HCT116 (cell line): ENCODE measurements around the gene PFKFB3. TPM values are rescaled to one million over a fixed set of nuclear protein-coding genes. Genes with fewer than 3 reads are reported as not detected.

ENCODE experiments used
- ATAC-seq: fragments of 200-7000 bp; cut with Tn5 transposase; 2 replicates; pipeline ENCODE4 v1.9.1; 2020; ENCODE audit warnings: mild to moderate bottlenecking, moderate library complexity
- BruUV-seq: library from RNA; stranded (reverse); fragments of 400-500 nt; replicated peaks from 2 replicates; lab custom pipeline; 2021; lab: Mats Ljungman, UMichigan
- CTCF ChIA-PET: fragments of 300-600 bp; sonication (Branson Sonifier 250); formaldehyde crosslinking; loops from one replicate; lab custom pipeline; 2021; ENCODE audit warnings: antibody characterized with exemption; lab: Charles Lee
- POLR2A ChIA-PET: fragments of 300-600, 350-600 bp; sonication (Branson Sonifier 250); formaldehyde crosslinking; loops from one replicate; lab custom pipeline; 2021; ENCODE audit warnings: antibody characterized with exemption; lab: Charles Lee
- RAD21 ChIA-PET, 2 experiments: fragments of 300-600 bp; sonication (Branson Sonifier 250); formaldehyde crosslinking; loops; one replicate each; lab custom pipeline; 2023; ENCODE audit warnings: low total read pairs in 2 of 2; ENCODE audit not compliant: uncharacterized antibody in 2 of 2, unreplicated experiment in 2 of 2, low non-redundant PET in 1 of 2; lab: Charles Lee
- DNase-seq: peaks from one replicate; pipeline ENCODE4 v3.0.0-alpha.2; 2010; ENCODE audit warnings: low read depth, low spot score
- H2AFZ ChIP-seq: fragments of 200-600 bp; shearing (Covaris generic), sonication (generic); 2 replicates; pipeline ENCODE4 v1.6.1; 2017; ENCODE audit warnings: low read depth, mixed run types, mixed read lengths, antibody characterized with exemption, low read length; ENCODE audit not compliant: poor library complexity, severe bottlenecking
- H3K27ac ChIP-seq: 2 replicates; pipeline ENCODE4 v1.5.1; 2012; ENCODE audit warnings: low read depth, low read length
- H3K27me3 ChIP-seq: fragments of 200-600 bp; sonication (generic); 2 replicates; pipeline ENCODE4 v1.6.1; 2016; ENCODE audit warnings: mixed run types, low read length, mixed read lengths; ENCODE audit not compliant: insufficient read depth
- H3K36me3 ChIP-seq, 2 experiments: fragments of 200-500 bp in 1 of 2; fragments of 200-600 bp in 1 of 2; sonication (Bioruptor generic) in 1 of 2; sonication (generic) in 1 of 2; 2 replicates each; pipeline versions ENCODE4 v1.5.1 to v1.6.1; 2014 to 2016; ENCODE audit warnings: low read length in 2 of 2, inconsistent platforms in 1 of 2, mixed read lengths in 1 of 2, mixed run types in 1 of 2; ENCODE audit not compliant: insufficient read depth in 2 of 2, control insufficient read depth in 1 of 2
- H3K4me1 ChIP-seq, 2 experiments: fragments of 200-600 bp in 1 of 2; sonication (generic) in 1 of 2; 2 replicates each; pipeline versions ENCODE4 v1.5.1 to v1.6.1; 2012 to 2017; ENCODE audit warnings: low read length in 2 of 2, inconsistent platforms in 1 of 2, mild to moderate bottlenecking in 1 of 2, mixed read lengths in 1 of 2, mixed run types in 1 of 2, moderate library complexity in 1 of 2; ENCODE audit not compliant: insufficient read depth in 2 of 2, control insufficient read depth in 1 of 2
- H3K4me2 ChIP-seq: fragments of 200-600 bp; sonication (generic); 2 replicates; pipeline ENCODE4 v1.6.1; 2017; ENCODE audit warnings: mixed run types, low read length, mixed read lengths
- H3K4me3 ChIP-seq, 2 experiments: fragments of 200-600 bp in 1 of 2; sonication (generic) in 1 of 2; replicated peaks in 1 of 2; 2 replicates each; pipeline ENCODE4 v1.5.1; 2011 to 2016; ENCODE audit warnings: low read length in 2 of 2, control low read depth in 1 of 2, low read depth in 1 of 2, mild to moderate bottlenecking in 1 of 2, mixed read lengths in 1 of 2, mixed run types in 1 of 2
- H3K79me2 ChIP-seq: fragments of 200-600 bp; sonication (generic); 2 replicates; pipeline ENCODE4 v1.6.1; 2017; ENCODE audit warnings: mild to moderate bottlenecking, mixed run types, low read length, moderate library complexity, mixed read lengths; ENCODE audit not compliant: insufficient read depth
- H3K9ac ChIP-seq: fragments of 200-600 bp; sonication (generic); 2 replicates; pipeline ENCODE4 v1.6.1; 2016; ENCODE audit warnings: low read length, mixed read lengths
- H3K9me2 ChIP-seq: fragments of 200-600 bp; sonication (generic), shearing (Covaris generic); 2 replicates; pipeline ENCODE4 v1.6.1; 2017; ENCODE audit warnings: mixed run types, mild to moderate bottlenecking, moderate library complexity; ENCODE audit not compliant: insufficient read depth
- H3K9me3 ChIP-seq, 2 experiments: fragments of 200-500 bp in 1 of 2; fragments of 200-600 bp in 1 of 2; sonication (Bioruptor generic) in 1 of 2; sonication (generic) in 1 of 2; 2 replicates each; pipeline ENCODE4 v1.6.1; 2014 to 2017; ENCODE audit warnings: low read length in 2 of 2, mixed read lengths in 2 of 2, inconsistent platforms in 1 of 2, low read depth in 1 of 2, mild to moderate bottlenecking in 1 of 2, mixed run types in 1 of 2, moderate library complexity in 1 of 2; ENCODE audit not compliant: control insufficient read depth in 1 of 2, insufficient read depth in 1 of 2
- H4K20me1 ChIP-seq: fragments of 200-600 bp; sonication (generic), shearing (Covaris generic); 2 replicates; pipeline ENCODE4 v1.6.1; 2017; ENCODE audit warnings: mixed run types, mild to moderate bottlenecking, moderate library complexity; ENCODE audit not compliant: insufficient read depth
- ATF3 ChIP-seq: IDR thresholded peaks from 2 replicates; pipeline ENCODE4 v1.6.1; 2012
- CTCF ChIP-seq, 3 experiments: fragments of 200-600 bp in 1 of 3; sonication (generic) in 1 of 3; IDR thresholded peaks in 2 of 3; conservative IDR thresholded peaks in 1 of 3; 2 replicates each; pipeline ENCODE4 v1.5.1; 2012 to 2017; ENCODE audit warnings: low read depth in 2 of 3, low read length in 2 of 3, antibody characterized with exemption in 1 of 3, borderline replicate concordance in 1 of 3, control low read depth in 1 of 3, mild to moderate bottlenecking in 1 of 3, mixed read lengths in 1 of 3, mixed run types in 1 of 3, moderate library complexity in 1 of 3; ENCODE audit not compliant: insufficient read depth in 1 of 3
- EGR1 ChIP-seq: IDR thresholded peaks from 2 replicates; pipeline ENCODE4 v1.6.1; 2012; ENCODE audit warnings: low read depth
- ELF1 ChIP-seq: IDR thresholded peaks from 2 replicates; pipeline ENCODE4 v1.6.1; 2012; ENCODE audit warnings: low read depth, borderline replicate concordance
- EZH2 ChIP-seq: fragments of 200-600 bp; sonication (generic); IDR thresholded peaks from 2 replicates; pipeline ENCODE4 v1.6.1; 2017; ENCODE audit warnings: antibody characterized with exemption, mixed run types
- EZH2phosphoT487 ChIP-seq: fragments of 200-600 bp; IDR thresholded peaks from 2 replicates; pipeline ENCODE4 v1.6.1; 2018; ENCODE audit warnings: antibody characterized with exemption, borderline replicate concordance
- FOSL1 ChIP-seq: IDR thresholded peaks from 2 replicates; pipeline ENCODE4 v1.6.1; 2012; ENCODE audit warnings: low read depth
- JUND ChIP-seq: IDR thresholded peaks from 2 replicates; pipeline ENCODE4 v1.6.1; 2012
- MAX ChIP-seq: IDR thresholded peaks from 2 replicates; pipeline ENCODE4 v1.6.1; 2012
- POLR2AphosphoS5 ChIP-seq: IDR thresholded peaks from 2 replicates; pipeline ENCODE4 v1.6.1; 2011; ENCODE audit warnings: mild to moderate bottlenecking, low read depth, low read length, moderate library complexity
- RAD21 ChIP-seq: IDR thresholded peaks from 2 replicates; pipeline ENCODE4 v1.6.1; 2012; ENCODE audit warnings: low read depth, mild to moderate bottlenecking
- REST ChIP-seq: IDR thresholded peaks from 2 replicates; pipeline ENCODE4 v1.6.1; 2012; ENCODE audit warnings: low read depth
- SP1 ChIP-seq: IDR thresholded peaks from 2 replicates; pipeline ENCODE4 v1.6.1; 2012; ENCODE audit warnings: low read depth
- SRF ChIP-seq: IDR thresholded peaks from 2 replicates; pipeline ENCODE4 v1.6.1; 2012; ENCODE audit warnings: low read depth
- TCF7L2 ChIP-seq: IDR thresholded peaks from 2 replicates; pipeline ENCODE4 v1.7.0; 2011; ENCODE audit warnings: borderline replicate concordance, inconsistent platforms; ENCODE audit not compliant: insufficient read depth, insufficient read length; ENCODE audit errors: extremely low read depth
- YY1 ChIP-seq: IDR thresholded peaks from 2 replicates; pipeline ENCODE4 v1.6.1; 2011; ENCODE audit warnings: low read length, low read depth, moderate library complexity, mild to moderate bottlenecking; ENCODE audit not compliant: insufficient replicate concordance; ENCODE audit errors: extremely low read depth
- ZFX ChIP-seq: fragments of 450-650 bp; IDR thresholded peaks from 2 replicates; pipeline ENCODE4 v1.6.1; 2017
- ZNF274 ChIP-seq: fragments of 200-500 bp; sonication (Bioruptor generic); IDR thresholded peaks from 2 replicates; pipeline ENCODE4 v1.6.1; 2014; ENCODE audit warnings: mild to moderate bottlenecking, low read depth, low read length, inconsistent platforms
- intact Hi-C: fragments of 100-400 bp; cut with micrococcal nuclease; formaldehyde crosslinking; loops from 2 replicates; pipeline ENCODE4 v1.10.0; 2022
- total RNA-seq: library from RNA; stranded (reverse); gene quantifications from one replicate; pipeline ENCODE4 v1.2.1, GENCODE V29; 2021; ENCODE audit not compliant: unreplicated experiment

Gene PFKFB3
- total RNA-seq, 1 experiment from 2014 or later = 50.8 TPM

GRCh38 chr10:6187278-6187677 lies 15.5 kb upstream of the PFKFB3 start:
- ChIA-PET POLR2A (interaction anchor here (1.6 kb wide), 1 partner anchor 15 kb away, joined by 3 read pairs; the partner anchor contains the start of gene PFKFB3), CTCF (interaction anchor here (1.0 kb wide), 1 partner anchor 15 kb away, joined by 3 read pairs; the partner anchor contains the start of gene PFKFB3), RAD21 (no interaction called here)
- Histone ChIP-seq H3K4me3 (no peak overlapping the region), H3K27me3 (no peaks in the 10 kb centered on the region), H3K4me2 (no peak overlapping the region), H3K79me2 (peaks cover 14% of the 10 kb centered on the region), H3K4me1 (peaks cover 15 to 17% of the 10 kb centered on the region in 2 experiments), H3K36me3 (no peaks in the 10 kb centered on the region), H2AFZ (no peak overlapping the region), H3K9me3 (no peaks in the 10 kb centered on the region), H4K20me1 (no peaks in the 10 kb centered on the region), H3K9me2 (no peaks in the 10 kb centered on the region), H3K9ac (no peak overlapping the region), H3K27ac (no peak overlapping the region)
- BruUV-seq = no TSS peak
- DNase-seq (no peak), ATAC-seq (no peak)
- intact Hi-C loops = loop anchor here (5.0 kb wide), 1 partner anchor 215 kb away; no protein-coding TSS in a partner anchor
- TF ChIP-seq JUND (no peak), EZH2phosphoT487 (no peak), YY1 (no peak), RAD21 (no peak), CTCF (IDR thresholded peaks at IDR 0.05 in 2 of 3, conservative IDR thresholded peaks at IDR 0.05 in 1 of 3; ENCODE audit: borderline replicate concordance in 1 of 3, insufficient read depth in 1 of 3, low read depth in 2 of 3, low read length in 2 of 3) (no peak), ELF1 (no peak), MAX (no peak), EGR1 (no peak), SRF (no peak), EZH2 (no peak), TCF7L2 (no peak), ZNF274 (no peak), FOSL1 (no peak), POLR2AphosphoS5 (no peak), REST (no peak), ZFX (no peak), ATF3 (no peak), SP1 (no peak)
